Measurements from ENCODE around the gene AFG1L. TPM values are rescaled to one million over a fixed set of nuclear protein-coding genes. Genes with fewer than 3 reads are reported as not detected.
A peak's percentile ranks its signal among the peaks of the same experiment; 100 is the strongest.

AFG1L gene
- total and polyA plus RNA-seq, 11 donors = 1.9 to 16.6 (median 10.9) TPM

GRCh38 chr6:108423982-108424705 is 129.3 kb downstream of the AFG1L start:
- ATAC-seq (no peak), DNase-seq (no peak)
- Histone ChIP-seq H3K4me3 (no peak overlapping the region), H3K27ac (no peak overlapping the region), H3K36me3 (no peaks in the 10 kb centered on the region), H3K9me3 (no peaks in the 10 kb centered on the region), H3K4me1 (no peaks in the 10 kb centered on the region), H3K27me3 (no peaks in the 10 kb centered on the region)
- 92 to 100% (median 93%) methylated on average over 1 of the region's 1 CpG for WGBS, 4 donors
- TF ChIP-seq POLR2A (IDR thresholded peaks at IDR 0.05) = no peak
- TF ChIP-seq, protein P1, sequence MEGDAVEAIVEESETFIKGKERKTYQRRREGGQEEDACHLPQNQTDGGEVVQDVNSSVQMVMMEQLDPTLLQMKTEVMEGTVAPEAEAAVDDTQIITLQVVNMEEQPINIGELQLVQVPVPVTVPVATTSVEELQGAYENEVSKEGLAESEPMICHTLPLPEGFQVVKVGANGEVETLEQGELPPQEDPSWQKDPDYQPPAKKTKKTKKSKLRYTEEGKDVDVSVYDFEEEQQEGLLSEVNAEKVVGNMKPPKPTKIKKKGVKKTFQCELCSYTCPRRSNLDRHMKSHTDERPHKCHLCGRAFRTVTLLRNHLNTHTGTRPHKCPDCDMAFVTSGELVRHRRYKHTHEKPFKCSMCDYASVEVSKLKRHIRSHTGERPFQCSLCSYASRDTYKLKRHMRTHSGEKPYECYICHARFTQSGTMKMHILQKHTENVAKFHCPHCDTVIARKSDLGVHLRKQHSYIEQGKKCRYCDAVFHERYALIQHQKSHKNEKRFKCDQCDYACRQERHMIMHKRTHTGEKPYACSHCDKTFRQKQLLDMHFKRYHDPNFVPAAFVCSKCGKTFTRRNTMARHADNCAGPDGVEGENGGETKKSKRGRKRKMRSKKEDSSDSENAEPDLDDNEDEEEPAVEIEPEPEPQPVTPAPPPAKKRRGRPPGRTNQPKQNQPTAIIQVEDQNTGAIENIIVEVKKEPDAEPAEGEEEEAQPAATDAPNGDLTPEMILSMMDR (IDR thresholded peaks at IDR 0.05) = no peak
- intact Hi-C loops (cut with DNase I) = no loop called here

GRCh38 chr6:108425428-108425827 is 130.6 kb downstream of the AFG1L start:
- no peak overlapping the region for H3K4me3 ChIP-seq
- no peaks in the 10 kb centered on the region for H3K27me3 ChIP-seq
- no peak for ATAC-seq
- TF ChIP-seq, protein P1 (IDR thresholded peaks at IDR 0.05) = no peak
- DNase-seq = no peak
- H3K4me1 ChIP-seq = no peaks in the 10 kb centered on the region
- H3K9me3 ChIP-seq = peaks cover 0 to 4% (median 0%) of the 10 kb centered on the region in 12 donors
- H3K27ac ChIP-seq = no peak overlapping the region
- intact Hi-C loops (cut with DNase I) = no loop called here
- no peaks in the 10 kb centered on the region for H3K36me3 ChIP-seq
- 95 to 100% (median 98%) methylated on average over 2 of the region's 2 CpGs for WGBS, 4 donors

DNA sequence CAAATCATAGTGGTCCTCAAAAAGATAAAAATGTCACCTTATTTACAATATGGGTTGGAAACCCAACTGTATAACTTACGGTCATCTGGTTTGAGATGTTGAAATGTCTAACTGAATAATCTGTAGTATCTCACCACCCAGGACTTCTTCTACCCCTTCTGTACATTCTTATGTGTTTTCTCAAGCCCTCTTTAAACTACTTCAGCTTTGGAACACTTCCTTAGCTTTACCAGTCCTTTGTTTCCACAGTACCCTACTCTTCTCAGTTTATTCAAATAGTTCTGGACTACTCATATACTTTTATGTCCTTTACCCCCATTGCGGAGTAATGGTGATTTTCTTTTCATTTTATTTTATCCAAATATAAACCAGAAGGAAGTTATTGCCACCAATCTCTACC is 137.3 kb downstream of the AFG1L start:
- TF ChIP-seq POLR2A (IDR thresholded peaks at IDR 0.05) = no peak
- TF ChIP-seq, protein P1 (IDR thresholded peaks at IDR 0.05) = no peak
- no peak for ATAC-seq
- Histone ChIP-seq H3K4me1 (peaks cover 0 to 5% (median 0%) of the 10 kb centered on the region in 12 donors), H3K27me3 (no peaks in the 10 kb centered on the region), H3K27ac (no peak overlapping the region), H3K36me3 (no peaks in the 10 kb centered on the region), H3K9me3 (peaks cover 0 to 4% (median 0%) of the 10 kb centered on the region in 12 donors), H3K4me3 (no peak overlapping the region)
- DNase-seq = no peak
- intact Hi-C loops (cut with DNase I) = no loop called here
- WGBS, 4 donors = 95 to 98% (median 97%) methylated on average over 2 of the region's 2 CpGs

DNA sequence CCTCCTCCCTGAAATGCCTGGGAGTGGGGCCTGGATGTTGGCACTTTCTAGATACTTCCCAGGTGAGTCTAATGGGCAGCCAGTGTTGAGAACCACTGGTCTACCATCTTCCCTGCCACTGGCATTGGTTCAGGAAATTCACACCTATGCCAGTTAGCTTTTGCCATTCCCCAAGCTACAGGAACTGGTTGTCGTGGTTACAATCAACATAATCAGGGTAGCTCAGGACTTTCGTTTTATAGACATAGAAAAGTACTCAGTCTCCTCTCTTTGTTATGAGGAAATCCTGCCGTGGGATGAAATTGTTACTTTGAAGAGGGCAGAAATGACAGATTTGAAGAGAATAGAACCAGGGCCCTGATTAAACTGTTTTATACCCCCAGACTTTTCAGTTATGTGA is 137.9 kb downstream of the AFG1L start:
- peak in 1 of 4 donors; percentile 24 for ATAC-seq
- intact Hi-C loops (cut with DNase I) = no loop called here
- H3K9me3 ChIP-seq = peaks cover 0 to 4% (median 0%) of the 10 kb centered on the region in 12 donors
- peaks cover 0 to 5% (median 0%) of the 10 kb centered on the region in 12 donors for H3K4me1 ChIP-seq
- H3K4me3 ChIP-seq = no peak overlapping the region
- peak overlapping the region in 2 of 12 donors; percentile 27 to 36 for H3K27ac ChIP-seq
- TF ChIP-seq, protein P1 (IDR thresholded peaks at IDR 0.05) = no peak
- TF ChIP-seq POLR2A (IDR thresholded peaks at IDR 0.05) = no peak
- no peaks in the 10 kb centered on the region for H3K27me3 ChIP-seq
- H3K36me3 ChIP-seq = no peaks in the 10 kb centered on the region
- no peak for DNase-seq
- WGBS, 4 donors = 59 to 73% (median 62%) methylated on average over 3 of the region's 3 CpGs

Data from heart left ventricle (tissue), 16 donors.